NCI-H128 (cell line): ENCODE data around the gene AKT1.

Experiments used
- DNase-seq: peaks from one replicate; lab custom pipeline; 2025; ENCODE audit not compliant: unreplicated experiment; lab: John Stamatoyannopoulos, UW

Gene AKT1

DNA sequence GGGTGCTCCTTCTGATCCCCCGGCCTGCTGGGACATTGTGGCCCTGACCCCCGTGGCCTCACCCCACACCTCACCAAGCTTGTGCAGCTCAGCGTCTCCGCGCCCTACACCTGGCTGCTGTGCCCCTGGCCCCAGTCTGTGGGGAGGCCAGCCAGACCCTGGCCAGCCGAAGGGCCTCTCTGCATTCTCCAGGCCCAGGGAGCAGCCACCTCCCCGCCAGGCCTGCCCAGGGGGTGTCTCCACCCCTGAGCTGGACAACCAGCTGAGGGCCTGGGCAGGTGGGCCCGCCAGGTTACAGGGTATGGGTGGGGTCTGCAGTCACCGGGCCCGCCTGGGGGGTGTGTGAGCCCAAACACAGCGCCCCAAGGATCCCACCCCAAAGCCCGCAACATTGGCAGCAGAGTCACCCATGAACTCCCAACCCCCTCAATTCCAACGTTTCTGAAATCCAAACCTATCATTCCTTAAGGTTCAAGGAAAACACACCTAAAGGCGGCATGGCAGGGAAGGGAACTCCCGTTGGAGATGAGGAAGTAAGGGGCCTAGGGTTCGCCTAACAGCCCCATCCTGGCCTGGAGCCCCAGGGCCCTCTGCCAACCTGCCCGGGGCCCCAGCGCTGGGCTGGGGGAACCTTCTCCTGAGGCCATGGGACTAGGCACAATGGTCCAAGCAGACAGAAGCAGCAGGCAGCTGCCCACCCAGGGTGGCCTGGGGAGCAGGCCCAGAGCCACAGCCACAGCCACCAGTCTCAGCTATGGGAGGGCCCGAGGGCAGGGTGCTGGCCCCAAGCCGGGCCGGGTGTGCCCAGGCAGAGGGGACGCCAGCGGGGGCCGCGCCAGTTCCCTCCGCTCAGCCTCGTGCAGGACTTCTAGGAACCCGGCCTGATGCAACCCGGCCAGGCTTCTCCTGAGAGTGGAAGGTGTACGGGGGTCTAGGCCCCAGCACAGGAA, 8.5 kb downstream of the AKT1 start:
- DNase-seq: no peak

DNA sequence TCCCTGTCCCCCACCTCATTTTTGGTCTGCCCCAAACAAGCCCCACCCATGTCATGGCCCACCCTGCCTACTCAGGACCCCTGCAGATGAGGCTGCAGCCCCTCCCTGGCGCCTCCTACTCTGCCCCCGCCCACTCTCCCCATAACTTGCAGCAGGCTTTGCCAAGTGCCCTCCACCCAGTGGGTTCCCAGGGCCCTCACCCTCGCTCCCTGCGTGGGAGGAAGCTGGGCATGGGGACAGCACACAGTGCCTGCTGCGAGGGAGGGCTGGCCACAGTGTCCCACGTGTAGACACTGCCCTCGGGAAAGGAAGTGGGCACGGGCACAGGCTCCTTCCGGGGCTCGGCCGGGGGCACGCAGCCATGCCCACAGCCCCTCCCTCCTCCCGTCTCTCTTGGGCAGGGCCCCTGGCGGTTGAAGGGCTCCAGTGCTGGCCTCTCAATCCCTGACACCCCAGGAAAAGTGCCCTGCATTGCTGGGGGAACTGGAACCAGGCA, 9.4 kb downstream of the AKT1 start:
- DNase-seq: no peak

DNA sequence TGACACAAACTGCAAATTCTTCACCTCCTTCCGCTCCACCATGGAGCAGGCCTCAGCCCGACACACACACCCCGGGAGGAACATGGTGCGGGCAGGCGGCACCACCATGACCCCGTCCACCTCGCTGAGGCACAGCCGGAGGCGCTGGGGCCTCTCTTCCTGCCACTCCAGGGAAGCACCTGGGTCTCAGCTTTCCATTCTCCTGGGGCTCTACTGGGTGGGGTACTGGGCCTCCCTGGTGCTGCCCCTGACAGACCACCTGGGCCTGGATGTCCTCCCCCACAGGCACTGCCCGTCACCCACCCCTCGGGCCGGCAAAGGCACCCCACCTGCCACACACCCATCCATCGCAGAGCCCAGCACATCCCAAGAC, 9.9 kb downstream of the AKT1 start:
- DNase-seq: no peak

DNA sequence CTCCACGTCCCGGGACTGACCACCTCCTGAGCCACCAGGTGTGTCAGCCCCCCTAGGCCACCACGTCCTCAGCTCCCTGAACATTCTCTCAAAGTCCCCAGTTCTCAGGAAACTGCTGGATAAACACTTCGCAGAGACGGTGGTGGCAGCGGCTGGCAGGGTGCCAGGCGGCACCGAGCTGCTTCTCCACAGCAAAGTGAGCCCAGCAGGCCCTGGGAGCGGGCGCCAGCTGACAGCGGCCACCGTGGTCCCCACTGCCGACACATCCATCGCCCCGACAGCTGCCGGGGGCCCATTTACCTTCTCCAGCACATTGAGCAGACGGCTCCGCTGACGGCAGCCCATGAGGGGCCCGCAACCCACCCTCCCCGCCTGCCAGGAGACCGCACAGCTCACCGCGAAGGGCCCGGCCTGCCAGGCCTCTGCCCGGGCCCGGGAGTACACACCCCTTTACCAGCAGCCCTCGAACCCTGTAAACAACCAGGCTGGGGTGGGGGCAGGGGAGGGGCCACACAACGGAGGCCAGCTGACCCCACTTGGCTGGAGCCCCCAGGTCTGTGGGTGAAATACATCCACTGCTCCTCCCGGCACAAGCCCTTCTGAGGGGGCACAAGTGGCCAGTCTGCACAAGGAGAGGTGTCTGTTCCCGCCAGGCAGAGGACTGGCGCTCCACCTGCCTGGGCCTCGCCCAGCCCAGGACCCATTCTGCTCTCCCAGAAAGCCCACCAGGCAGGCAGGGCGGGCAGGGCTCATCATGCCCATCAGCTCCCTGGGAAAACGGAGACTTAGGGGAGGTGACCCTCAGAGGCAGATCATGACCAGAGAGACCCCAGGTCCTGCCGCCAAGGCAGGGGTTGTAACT, 10.5 kb downstream of the AKT1 start:
- DNase-seq: peak; percentile 64

DNA sequence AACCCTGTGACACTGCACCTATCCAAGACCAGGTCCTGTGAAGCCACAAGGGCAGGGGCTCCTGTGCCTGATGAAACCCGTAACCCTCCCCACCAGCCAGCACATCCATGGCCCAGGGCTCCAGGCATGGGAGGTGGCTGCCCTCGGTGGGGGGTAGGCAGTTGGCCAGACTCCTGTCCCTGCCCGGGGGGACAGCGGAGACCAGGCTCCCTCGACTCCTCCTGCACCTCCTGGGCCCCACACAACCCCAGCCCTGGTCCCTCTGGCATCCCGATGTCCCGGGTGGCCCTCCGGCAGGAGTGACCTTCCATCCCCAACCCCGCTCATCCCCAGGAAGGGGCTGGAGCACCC, 11.4 kb downstream of the AKT1 start:
- no peak for DNase-seq

DNA sequence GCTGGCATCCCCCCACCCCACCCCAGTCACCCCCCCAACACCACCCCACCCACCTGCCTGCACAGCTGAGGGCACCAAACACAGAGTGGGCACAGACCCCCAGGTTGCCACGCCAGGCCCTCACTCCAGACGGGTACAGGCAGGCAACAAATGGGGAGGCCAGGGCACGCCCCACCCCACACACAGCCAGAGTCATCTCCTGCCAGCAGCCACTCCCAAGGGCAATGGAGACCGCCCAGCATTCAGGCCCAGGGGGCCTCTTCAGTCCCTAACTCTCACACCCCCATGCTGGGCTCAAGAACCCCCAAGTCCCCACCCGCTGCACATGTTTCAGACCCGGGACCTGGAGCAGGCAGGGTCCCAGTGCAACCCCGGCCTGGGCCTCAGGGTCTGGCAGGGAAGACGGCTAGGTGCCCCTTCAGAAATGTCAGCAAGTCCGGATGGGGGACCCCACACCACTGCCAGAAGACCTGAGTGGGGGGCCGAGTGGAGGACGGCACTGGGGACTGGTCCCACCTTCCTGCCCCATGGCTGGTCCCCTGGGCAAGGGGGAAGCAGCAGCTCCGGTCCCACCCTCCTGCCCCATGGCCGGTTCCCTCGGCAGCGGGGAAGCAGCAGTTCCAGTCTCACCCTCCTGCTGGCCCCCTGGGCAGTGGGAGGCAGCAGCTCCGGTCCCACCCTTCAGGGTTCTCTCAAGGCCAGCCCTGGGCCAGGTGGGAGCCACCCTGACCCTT, 11.9 kb downstream of the AKT1 start:
- DNase-seq: no peak

DNA sequence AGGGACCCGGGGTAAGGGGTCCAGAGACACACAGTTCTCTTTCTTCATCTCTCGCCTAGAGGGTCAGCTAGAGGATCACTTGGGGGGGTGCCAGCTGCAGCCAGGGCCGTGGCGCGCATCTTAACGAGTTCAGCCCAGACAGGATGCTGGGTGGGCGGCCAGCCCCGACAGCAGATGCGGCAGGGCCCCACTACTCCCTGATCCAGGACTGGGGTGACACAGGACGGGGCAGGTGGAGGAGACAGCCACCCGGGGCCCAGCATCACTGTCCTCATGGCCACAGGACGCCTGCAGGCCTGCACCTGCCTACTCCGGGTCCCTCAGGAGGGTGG, 12.8 kb downstream of the AKT1 start:
- no peak for DNase-seq

DNA sequence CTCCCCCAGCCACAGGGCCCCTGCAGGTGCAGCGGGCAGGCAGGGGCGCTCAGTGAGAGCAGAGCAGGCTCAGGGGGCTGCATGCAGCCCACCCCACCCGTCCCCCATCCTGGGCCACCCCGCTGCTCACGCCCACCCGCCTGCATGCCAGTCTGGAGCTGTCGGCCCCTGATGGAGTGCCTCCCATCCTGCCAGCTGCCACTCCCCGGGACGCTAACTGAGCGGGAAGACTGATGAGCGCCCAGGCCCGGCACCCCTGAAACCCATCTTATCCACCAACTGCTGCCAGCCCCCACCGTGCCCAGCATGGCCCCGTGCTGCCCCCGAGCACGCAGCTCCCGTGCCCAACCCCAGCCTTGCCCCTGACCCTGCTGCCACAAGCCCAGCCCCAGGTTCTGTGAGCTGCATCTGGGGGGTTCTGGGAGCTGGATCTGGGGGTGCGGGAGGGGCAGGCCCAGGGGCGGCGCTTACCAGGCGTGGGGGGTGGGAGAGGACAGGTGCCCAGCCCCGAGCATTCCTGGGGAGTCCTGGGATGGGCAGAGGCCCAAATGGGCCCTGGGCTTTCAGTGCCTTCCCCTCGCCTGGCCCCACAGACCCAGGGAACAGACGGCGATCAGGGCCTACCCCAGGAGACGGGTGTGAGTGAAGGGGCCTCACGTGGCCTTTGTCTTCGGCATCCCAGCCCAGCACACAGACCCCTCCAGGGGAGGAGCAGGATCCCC, 13.3 kb downstream of the AKT1 start:
- DNase-seq: no peak

DNA sequence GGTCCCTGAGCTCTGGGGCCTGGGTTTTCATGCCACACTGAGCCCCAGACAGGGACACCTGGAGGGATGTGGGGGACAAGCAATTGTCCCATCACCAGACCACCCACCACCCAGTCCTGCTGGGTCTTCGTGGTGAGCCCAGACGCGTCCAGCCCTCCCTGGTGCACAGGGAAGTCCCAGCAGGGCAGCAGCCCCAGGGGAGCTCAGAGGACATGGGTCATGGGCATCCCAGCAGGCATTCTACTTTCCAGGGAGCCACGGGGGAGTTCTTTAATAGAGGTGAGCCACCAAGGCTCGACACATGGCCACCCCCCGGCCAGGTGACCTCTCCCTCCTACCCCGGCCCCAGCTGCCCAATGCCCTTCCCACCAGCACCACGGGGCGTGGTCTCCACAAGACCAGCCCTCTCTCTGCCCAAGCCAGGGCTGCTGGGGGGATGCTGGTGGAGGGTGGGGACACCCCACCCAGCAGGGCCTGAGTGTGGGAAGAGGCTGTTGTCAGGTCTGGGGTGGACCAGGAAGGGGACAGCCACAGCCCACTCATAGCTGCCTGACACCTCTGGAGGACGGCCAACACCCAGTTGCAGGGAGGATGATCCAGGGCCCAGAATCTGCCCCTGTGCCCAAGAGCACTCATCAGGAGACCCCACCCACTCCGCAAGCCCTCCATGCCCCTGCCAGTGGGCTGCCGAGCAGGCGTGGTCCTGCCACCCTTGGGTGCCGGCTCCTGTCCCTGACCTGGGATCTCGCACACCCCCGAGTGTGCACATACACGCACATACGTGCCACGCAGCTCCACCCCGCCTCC, 14.1 kb downstream of the AKT1 start:
- no peak for DNase-seq

DNA sequence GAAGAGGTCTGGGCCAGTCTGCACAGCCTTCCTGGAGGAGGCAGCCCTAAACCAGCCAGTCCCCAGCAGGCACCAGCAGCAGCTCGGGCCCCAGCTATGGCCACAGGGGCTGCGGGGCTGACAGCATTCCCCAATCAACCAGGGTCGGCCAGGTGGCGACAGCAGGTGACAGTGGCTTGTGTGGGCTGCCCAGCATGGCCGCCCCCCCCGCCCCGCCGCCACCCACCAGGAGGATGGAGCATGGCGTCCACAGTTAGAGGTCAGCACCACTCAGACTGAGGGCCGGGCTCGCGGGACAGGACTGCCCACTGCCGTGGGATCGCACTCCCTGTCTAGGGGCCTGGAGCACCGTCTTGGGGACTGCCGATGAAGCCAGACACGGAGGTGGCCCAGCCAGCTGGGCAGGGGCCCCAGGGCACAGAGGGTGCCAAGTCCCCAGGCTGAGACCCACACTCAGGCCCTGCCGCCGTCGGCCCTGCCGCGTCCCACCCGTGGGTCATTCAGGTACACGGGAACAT, 15.0 kb downstream of the AKT1 start:
- DNase-seq: no peak

DNA sequence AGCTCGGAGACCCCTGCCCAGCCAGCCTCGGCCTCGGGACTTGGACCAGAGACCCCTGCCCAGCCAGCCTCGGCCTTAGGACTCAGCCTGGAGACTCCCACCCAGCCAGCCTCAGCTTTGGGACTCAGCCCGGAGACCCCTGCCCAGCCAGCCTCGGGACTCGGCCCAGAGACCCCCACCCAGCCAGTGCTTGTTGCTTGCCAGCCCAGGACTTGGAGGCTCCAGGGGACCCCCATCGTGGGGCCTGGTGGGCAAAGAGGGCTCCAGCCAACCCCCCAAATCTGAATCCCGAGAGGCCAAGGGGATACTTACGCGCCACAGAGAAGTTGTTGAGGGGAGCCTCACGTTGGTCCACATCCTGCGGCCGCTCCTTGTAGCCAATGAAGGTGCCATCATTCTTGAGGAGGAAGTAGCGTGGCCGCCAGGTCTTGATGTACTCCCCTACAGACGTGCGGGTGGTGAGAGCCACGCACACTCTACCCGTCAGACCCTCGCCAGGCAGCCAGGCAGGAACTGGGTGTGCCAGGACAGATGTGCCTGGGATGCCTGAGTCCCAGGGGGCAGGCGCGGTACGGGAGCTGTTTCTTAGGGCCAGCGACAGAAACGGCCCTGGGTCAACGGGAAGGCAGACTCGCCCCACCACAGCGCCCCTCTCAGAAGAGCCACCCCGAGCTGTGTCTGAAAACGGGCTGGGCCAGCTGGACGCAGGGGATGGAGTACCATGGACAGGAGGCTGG, 15.6 kb downstream of the AKT1 start:
- no peak for DNase-seq

DNA sequence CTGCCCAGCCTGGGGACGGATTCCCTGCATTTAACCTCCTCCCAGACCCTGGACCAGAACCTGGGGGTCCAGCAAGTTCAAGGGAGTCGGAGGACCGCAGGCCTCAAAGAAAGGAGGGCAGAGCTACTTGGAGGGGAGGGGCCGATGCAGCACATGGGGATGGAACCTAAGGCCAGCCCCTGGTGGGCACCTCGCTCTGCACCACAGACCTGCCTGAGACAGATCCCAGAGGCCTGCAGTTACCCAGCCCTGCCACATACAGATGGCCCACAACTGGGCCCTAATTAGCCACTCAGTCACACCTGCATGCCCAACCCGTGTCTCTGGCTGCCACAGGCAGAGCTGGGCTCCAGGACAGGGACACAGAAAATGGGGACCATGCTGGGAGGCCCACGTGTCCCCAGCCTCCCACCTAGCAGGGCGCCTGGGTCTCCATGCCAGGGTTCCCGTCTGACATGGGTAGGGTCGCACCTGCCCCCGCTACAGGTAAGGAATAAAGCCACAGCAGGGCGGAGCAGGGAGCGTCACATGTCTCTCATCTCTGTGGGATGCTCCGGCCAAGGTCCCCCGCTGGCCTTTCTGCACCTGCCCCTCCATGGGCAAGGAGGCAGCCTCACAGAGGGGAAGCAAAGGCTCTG, 16.7 kb downstream of the AKT1 start:
- DNase-seq: no peak

DNA sequence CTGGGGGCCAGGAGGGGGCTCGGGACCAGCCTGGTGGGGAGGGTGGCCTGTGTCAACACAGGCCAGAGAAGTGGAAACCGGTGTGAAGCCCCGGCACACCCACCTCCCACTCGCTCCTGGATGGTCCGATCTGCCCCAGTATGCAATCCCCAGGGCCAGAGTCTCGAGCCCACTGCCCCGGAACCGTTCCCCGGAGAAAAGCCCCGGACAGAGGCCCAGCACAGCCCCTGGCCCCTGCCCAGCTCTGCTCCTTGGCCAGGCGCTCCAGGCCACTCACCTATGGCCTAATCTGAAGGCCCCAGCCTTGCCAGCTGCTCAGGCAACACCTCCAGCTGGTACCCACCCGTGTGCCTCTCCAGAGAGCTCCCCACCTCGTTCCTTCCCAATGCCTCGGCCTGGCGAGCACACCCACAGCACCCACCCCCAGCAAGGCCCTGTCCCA, 17.7 kb downstream of the AKT1 start:
- no peak for DNase-seq

DNA sequence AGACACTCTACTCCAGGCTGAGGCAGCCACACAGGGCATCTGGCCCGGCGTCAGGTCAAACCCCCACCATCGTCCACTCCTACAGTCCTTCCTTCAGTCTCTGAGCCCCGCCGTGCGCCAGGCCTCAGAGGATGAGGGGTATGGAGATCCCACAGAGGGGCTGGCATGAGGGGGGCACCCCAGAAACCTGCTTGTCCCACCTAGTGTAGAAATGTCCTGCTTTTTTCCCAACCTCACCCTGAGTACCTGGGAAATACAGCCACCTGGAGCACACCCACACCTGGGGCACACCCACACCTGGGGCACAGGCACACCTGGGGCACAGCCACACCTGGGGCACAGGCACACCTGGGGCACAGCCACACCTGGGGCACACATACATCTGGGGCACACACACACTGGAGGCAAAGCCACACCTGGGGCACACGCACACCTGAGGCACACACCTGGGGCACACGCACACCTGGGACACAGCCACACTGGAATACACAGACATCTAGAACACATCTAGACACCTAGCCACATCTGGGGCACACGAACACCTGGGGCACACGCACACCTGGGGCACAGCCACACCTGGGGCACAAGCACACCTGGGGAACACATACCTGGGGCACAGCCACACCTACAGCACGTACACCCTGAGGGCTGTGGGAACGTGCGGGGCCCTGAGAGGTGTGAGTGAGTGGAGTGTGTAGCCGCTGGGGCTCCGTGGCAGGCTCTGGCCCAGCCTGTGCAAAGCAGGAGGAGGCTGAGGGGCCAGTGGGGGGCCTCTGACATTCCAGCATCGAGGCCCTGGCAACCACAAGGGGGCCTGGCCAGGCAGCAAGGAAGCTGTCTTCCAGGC, 18.4 kb downstream of the AKT1 start:
- no peak for DNase-seq

DNA sequence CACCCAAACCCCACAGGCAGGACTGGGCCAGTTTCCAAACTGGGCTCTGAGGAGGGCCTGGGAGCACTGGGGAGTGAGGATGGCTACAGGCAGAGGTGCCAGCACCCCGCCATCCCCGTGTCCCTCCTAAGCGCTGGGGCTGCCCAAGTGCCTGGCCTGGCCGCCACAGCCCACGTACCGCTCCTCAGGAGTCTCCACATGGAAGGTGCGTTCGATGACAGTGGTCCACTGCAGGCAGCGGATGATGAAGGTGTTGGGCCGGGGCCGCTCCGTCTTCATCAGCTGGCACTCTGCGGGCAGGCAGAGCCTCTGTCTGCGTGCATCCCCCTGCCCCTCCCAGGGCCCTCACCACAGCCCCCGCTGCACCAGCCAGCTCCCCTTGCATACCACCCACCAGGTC, 19.1 kb downstream of the AKT1 start:
- no peak for DNase-seq

DNA sequence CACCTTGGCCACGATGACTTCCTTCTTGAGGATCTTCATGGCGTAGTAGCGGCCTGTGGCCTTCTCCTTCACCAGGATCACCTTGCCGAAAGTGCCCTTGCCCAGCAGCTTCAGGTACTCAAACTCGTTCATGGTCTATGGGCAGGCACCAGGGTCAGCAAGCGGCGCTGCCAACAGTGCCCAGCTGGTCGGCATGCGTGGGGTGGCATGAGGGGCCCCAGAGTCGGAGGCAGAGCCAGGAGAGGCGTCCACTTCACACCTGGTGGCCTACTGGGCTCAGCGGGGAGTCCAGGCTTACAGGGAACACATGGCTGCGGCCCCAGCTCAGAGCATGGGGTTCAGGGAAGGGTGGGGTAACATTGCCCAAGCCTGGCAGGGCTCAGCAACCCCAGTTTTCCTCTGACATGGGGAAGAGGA, 20.5 kb downstream of the AKT1 start:
- no peak for DNase-seq

DNA sequence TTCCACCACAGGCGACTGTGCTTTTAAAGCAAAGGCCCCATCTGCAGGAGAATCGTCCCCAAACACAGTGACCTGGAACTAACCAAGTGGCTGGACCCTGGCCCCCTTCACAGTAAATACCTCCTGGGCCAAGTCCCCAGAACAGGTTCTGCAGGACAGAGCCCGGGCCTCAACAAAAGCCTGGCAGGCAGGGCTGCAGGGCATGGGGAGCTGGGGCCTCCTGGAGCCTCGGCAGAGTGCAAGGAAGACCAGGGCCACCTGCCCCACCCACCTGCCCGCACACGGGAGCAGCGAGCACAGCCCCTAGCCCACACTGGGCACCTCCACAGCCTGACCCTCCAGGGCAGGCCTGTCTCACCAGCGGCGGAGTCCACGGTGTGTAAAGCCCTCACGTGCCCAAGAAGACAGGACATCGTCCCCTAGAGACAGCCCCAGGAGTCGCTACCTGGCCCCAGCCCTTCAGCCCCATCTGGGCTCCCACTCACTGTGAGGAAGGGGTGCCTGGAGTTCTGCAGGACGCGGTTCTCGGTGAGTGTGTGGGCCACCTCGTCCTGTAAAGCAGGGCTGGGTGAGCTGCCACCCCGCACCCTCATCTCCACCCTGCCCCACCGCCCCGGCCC, 21.0 kb downstream of the AKT1 start:
- no peak for DNase-seq
